Astrocyte (in vitro differentiated cells and primary cell): ENCODE results near the gene EVX1. TPM values are rescaled to one million over a fixed set of nuclear protein-coding genes. Genes with fewer than 3 reads are reported as not detected.
A peak's percentile ranks its signal among the peaks of the same experiment; 100 is the strongest.

Source experiments
- DNase-seq: peaks from one replicate; pipeline ENCODE4 v3.0.0-alpha.2; 2010; ENCODE audit warnings: low read depth
- FAIRE-seq: peaks from 2 replicates; lab custom pipeline; 2011; peaks lifted over from hg19 to GRCh38; lab: Jason Lieb, UNC
- H2AFZ ChIP-seq: 2 replicates; pipeline ENCODE4 v1.6.0; 2012; ENCODE audit warnings: low read depth, low read length, inconsistent platforms
- H3K27ac ChIP-seq: 2 replicates; pipeline ENCODE4 v1.5.1; 2011; ENCODE audit warnings: low read depth, low read length, inconsistent platforms
- H3K27me3 ChIP-seq: 2 replicates; pipeline ENCODE4 v1.6.0; 2011; ENCODE audit warnings: low read length, inconsistent platforms; ENCODE audit not compliant: insufficient read depth
- H3K36me3 ChIP-seq: 2 replicates; pipeline ENCODE4 v1.5.1; 2011; ENCODE audit warnings: low read length, inconsistent platforms; ENCODE audit not compliant: insufficient read depth
- H3K4me1 ChIP-seq: 2 replicates; pipeline ENCODE4 v1.5.1; 2011; ENCODE audit warnings: low read length, inconsistent platforms; ENCODE audit not compliant: insufficient read depth
- H3K4me2 ChIP-seq: 2 replicates; pipeline ENCODE4 v1.6.0; 2012; ENCODE audit warnings: low read length, inconsistent platforms
- H3K4me3 ChIP-seq: 2 replicates; pipeline ENCODE4 v1.5.1; 2011; ENCODE audit warnings: low read depth, mild to moderate bottlenecking, low read length, inconsistent platforms; ENCODE audit not compliant: insufficient read depth
- H3K79me2 ChIP-seq: 2 replicates; pipeline ENCODE4 v1.6.0; 2012; ENCODE audit warnings: mild to moderate bottlenecking, low read length, inconsistent platforms; ENCODE audit not compliant: insufficient read depth
- H3K9ac ChIP-seq: 2 replicates; pipeline ENCODE4 v1.6.0; 2012; ENCODE audit warnings: mild to moderate bottlenecking, low read length, inconsistent platforms
- H3K9me3 ChIP-seq: 2 replicates; pipeline ENCODE4 v1.5.1; 2012; ENCODE audit warnings: low read depth, mild to moderate bottlenecking, low read length, inconsistent platforms; ENCODE audit not compliant: insufficient read depth
- H4K20me1 ChIP-seq: 2 replicates; pipeline ENCODE4 v1.6.0; 2012; ENCODE audit warnings: low read length, inconsistent platforms; ENCODE audit not compliant: insufficient read depth
- H3K27ac Mint-ChIP-seq: one replicate; pipeline ENCODE4 v1.8.0; 2021; ENCODE audit warnings: mild to moderate bottlenecking, mixed read lengths; ENCODE audit not compliant: unreplicated experiment
- H3K27me3 Mint-ChIP-seq: one replicate; pipeline ENCODE4 v1.8.0; 2021; ENCODE audit warnings: low read depth, mixed read lengths; ENCODE audit not compliant: unreplicated experiment
- H3K36me3 Mint-ChIP-seq: one replicate; pipeline ENCODE4 v1.8.0; 2021; ENCODE audit warnings: low read depth, mixed read lengths; ENCODE audit not compliant: unreplicated experiment
- H3K4me1 Mint-ChIP-seq: one replicate; pipeline ENCODE4 v1.8.0; 2021; ENCODE audit warnings: low read depth, mixed read lengths; ENCODE audit not compliant: unreplicated experiment
- H3K4me3 Mint-ChIP-seq: one replicate; pipeline ENCODE4 v1.8.0; 2021; ENCODE audit warnings: mild to moderate bottlenecking, moderate library complexity, mixed read lengths; ENCODE audit not compliant: unreplicated experiment
- H3K9me3 Mint-ChIP-seq: one replicate; pipeline ENCODE4 v1.8.0; 2021; ENCODE audit warnings: mild to moderate bottlenecking, mixed read lengths; ENCODE audit not compliant: unreplicated experiment
- CTCF ChIP-seq: IDR thresholded peaks from 2 replicates; pipeline ENCODE4 v1.5.1; 2011; ENCODE audit warnings: low read depth, mild to moderate bottlenecking, inconsistent platforms, low read length, moderate library complexity; ENCODE audit not compliant: insufficient read depth
- EZH2 ChIP-seq: IDR thresholded peaks from 2 replicates; pipeline ENCODE4 v1.6.1; 2012; ENCODE audit warnings: mild to moderate bottlenecking, low read length, inconsistent platforms; ENCODE audit not compliant: insufficient read depth
- total RNA-seq: library from RNA; stranded (reverse); gene quantifications from 2 replicates; pipeline ENCODE4 v1.2.1, GENCODE V29; 2021

EVX1 gene
- total RNA-seq, 1 donor from 2014 or later, result not detected

- Histone ChIP-seq H3K9ac (no peak overlapping the region), H4K20me1 (no peaks in the 10 kb centered on the region), H3K79me2 (no peaks in the 10 kb centered on the region), H3K9me3 (no peaks in the 10 kb centered on the region), H3K27ac (no peak overlapping the region), H3K4me3 (no peak overlapping the region), H3K27me3 (peaks cover 9% of the 10 kb centered on the region), H3K4me2 (no peak overlapping the region), H3K4me1 (no peaks in the 10 kb centered on the region), H2AFZ (no peak overlapping the region), H3K36me3 (no peaks in the 10 kb centered on the region)
- FAIRE-seq (peak; percentile 43), DNase-seq (no peak)
- peaks cover 21% of the 10 kb centered on the region for H3K27me3 Mint-ChIP-seq
- no peaks in the 10 kb centered on the region for H3K36me3 Mint-ChIP-seq
- H3K27ac Mint-ChIP-seq, result no peak overlapping the region
- no peak for TF ChIP-seq CTCF
- H3K9me3 Mint-ChIP-seq, result peaks cover 3% of the 10 kb centered on the region
- no peak overlapping the region for H3K4me3 Mint-ChIP-seq
- no peaks in the 10 kb centered on the region for H3K4me1 Mint-ChIP-seq
These were observed 19.5 kb downstream of the EVX1 start for GRCh38 chr7:27262121-27262520.

GRCh38 chr7:27263781-27264180 is 21.2 kb downstream of the EVX1 start:
- peaks cover 7% of the 10 kb centered on the region for H3K27me3 Mint-ChIP-seq
- no peak overlapping the region for H3K27ac Mint-ChIP-seq
- Histone ChIP-seq H3K4me1 (no peaks in the 10 kb centered on the region), H3K9ac (no peak overlapping the region), H3K4me2 (no peak overlapping the region), H3K27ac (no peak overlapping the region), H3K36me3 (no peaks in the 10 kb centered on the region), H3K27me3 (peaks cover 7% of the 10 kb centered on the region), H4K20me1 (no peaks in the 10 kb centered on the region), H3K79me2 (no peaks in the 10 kb centered on the region), H3K4me3 (no peak overlapping the region), H3K9me3 (no peaks in the 10 kb centered on the region), H2AFZ (no peak overlapping the region)
- H3K4me1 Mint-ChIP-seq, result no peaks in the 10 kb centered on the region
- H3K36me3 Mint-ChIP-seq, result no peaks in the 10 kb centered on the region
- H3K9me3 Mint-ChIP-seq, result peaks cover 3% of the 10 kb centered on the region
- TF ChIP-seq EZH2 (no peak), CTCF (no peak)
- H3K4me3 Mint-ChIP-seq, result no peak overlapping the region
- FAIRE-seq, result no peak
- no peak for DNase-seq

- peaks cover 6% of the 10 kb centered on the region for H3K27me3 Mint-ChIP-seq
- no peak overlapping the region for H3K9ac ChIP-seq
- H3K36me3 ChIP-seq, result no peaks in the 10 kb centered on the region
- H2AFZ ChIP-seq, result no peak overlapping the region
- DNase-seq (no peak), FAIRE-seq (no peak)
- no peaks in the 10 kb centered on the region for H3K27me3 ChIP-seq
- H3K4me2 ChIP-seq, result no peak overlapping the region
- H3K9me3 Mint-ChIP-seq, result peaks cover 3% of the 10 kb centered on the region
- no peaks in the 10 kb centered on the region for H4K20me1 ChIP-seq
- H3K27ac Mint-ChIP-seq, result no peak overlapping the region
- no peak overlapping the region for H3K4me3 ChIP-seq
- H3K79me2 ChIP-seq, result no peaks in the 10 kb centered on the region
- H3K9me3 ChIP-seq, result no peaks in the 10 kb centered on the region
- TF ChIP-seq EZH2 (no peak), CTCF (no peak)
- no peaks in the 10 kb centered on the region for H3K36me3 Mint-ChIP-seq
- H3K4me1 Mint-ChIP-seq, result no peaks in the 10 kb centered on the region
- no peak overlapping the region for H3K4me3 Mint-ChIP-seq
- no peak overlapping the region for H3K27ac ChIP-seq
- H3K4me1 ChIP-seq, result no peaks in the 10 kb centered on the region
These were observed 26.9 kb downstream of the EVX1 start for GRCh38 chr7:27269455-27269854.
